ENCODE data around the gene TESK2. TPM values are rescaled to one million over a fixed set of nuclear protein-coding genes. Genes with fewer than 3 reads are reported as not detected.

TESK2 gene
- total and polyA plus RNA-seq, 2 of the 13 experiments (the other 11 are each of a cell fraction or from before 2014, with no cell fraction given) = 5.5 to 9.6 TPM

DNA sequence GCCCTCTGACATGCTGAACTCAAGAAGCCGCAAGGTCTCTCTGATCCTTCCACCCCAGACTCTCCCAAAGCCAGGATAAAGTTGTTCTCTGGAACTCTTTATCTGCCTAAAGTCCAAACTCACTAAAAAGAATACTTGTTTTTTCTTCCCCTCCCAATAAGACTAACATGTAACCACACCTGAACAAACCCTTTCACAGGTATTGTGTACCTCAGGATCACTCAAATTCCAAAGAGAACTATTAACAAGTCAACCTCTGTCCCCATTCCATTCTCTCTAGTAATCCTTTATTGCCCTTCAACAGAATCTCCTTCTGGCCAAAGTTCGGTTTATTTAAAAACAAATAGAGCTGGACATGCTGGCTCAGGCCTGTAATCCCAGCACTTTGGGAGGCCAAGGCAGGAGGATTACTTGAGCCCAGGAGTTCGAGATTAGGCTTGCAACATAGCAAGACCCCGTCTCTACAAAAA, 155.1 kb downstream of the TESK2 start (continued):
- TF ChIP-seq, protein P1, sequence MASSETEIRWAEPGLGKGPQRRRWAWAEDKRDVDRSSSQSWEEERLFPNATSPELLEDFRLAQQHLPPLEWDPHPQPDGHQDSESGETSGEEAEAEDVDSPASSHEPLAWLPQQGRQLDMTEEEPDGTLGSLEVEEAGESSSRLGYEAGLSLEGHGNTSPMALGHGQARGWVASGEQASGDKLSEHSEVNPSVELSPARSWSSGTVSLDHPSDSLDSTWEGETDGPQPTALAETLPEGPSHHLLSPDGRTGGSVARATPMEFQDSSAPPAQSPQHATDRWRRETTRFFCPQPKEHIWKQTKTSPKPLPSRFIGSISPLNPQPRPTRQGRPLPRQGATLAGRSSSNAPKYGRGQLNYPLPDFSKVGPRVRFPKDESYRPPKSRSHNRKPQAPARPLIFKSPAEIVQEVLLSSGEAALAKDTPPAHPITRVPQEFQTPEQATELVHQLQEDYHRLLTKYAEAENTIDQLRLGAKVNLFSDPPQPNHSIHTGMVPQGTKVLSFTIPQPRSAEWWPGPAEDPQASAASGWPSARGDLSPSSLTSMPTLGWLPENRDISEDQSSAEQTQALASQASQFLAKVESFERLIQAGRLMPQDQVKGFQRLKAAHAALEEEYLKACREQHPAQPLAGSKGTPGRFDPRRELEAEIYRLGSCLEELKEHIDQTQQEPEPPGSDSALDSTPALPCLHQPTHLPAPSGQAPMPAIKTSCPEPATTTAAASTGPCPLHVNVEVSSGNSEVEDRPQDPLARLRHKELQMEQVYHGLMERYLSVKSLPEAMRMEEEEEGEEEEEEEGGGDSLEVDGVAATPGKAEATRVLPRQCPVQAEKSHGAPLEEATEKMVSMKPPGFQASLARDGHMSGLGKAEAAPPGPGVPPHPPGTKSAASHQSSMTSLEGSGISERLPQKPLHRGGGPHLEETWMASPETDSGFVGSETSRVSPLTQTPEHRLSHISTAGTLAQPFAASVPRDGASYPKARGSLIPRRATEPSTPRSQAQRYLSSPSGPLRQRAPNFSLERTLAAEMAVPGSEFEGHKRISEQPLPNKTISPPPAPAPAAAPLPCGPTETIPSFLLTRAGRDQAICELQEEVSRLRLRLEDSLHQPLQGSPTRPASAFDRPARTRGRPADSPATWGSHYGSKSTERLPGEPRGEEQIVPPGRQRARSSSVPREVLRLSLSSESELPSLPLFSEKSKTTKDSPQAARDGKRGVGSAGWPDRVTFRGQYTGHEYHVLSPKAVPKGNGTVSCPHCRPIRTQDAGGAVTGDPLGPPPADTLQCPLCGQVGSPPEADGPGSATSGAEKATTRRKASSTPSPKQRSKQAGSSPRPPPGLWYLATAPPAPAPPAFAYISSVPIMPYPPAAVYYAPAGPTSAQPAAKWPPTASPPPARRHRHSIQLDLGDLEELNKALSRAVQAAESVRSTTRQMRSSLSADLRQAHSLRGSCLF (CRISPR knock-in tag; IDR thresholded peaks at IDR 0.05; ENCODE audit: borderline replicate concordance) = no peak
- TF ChIP-seq HMG20A (CRISPR knock-in tag; IDR thresholded peaks at IDR 0.05; ENCODE audit: borderline replicate concordance) (peak; percentile 35; the same call in 1 of the 2 replicates), ZNF792 (CRISPR knock-in tag; IDR thresholded peaks at IDR 0.05) (peak; percentile 63), NFYC (CRISPR knock-in tag; IDR thresholded peaks at IDR 0.05) (no peak), IKZF4 (CRISPR knock-in tag; IDR thresholded peaks at IDR 0.05; ENCODE audit: borderline replicate concordance, low read depth, not compliant biosample characterization) (no peak), ZNF770 (CRISPR knock-in tag; IDR thresholded peaks at IDR 0.05) (peak; percentile 99), ZNF83 (CRISPR knock-in tag; IDR thresholded peaks at IDR 0.05; ENCODE audit: borderline replicate concordance) (no peak), RARA (CRISPR knock-in tag; IDR thresholded peaks at IDR 0.05) (peak; percentile 54), HNF4G (IDR thresholded peaks at IDR 0.05; ENCODE audit: borderline replicate concordance, low read depth, low read length) (peak; percentile 72), HNF4G (CRISPR knock-in tag; IDR thresholded peaks at IDR 0.05; ENCODE audit: borderline replicate concordance, low read depth) (peak; percentile 52; the same call in 1 of the 2 replicates), ZNF710 (CRISPR knock-in tag; IDR thresholded peaks at IDR 0.05; ENCODE audit: borderline replicate concordance) (peak; percentile 67; the same call in 1 of the 2 replicates), NR2F6 (IDR thresholded peaks at IDR 0.05) (peak; percentile 52), NR2F6 (CRISPR knock-in tag; IDR thresholded peaks at IDR 0.05) (peak; percentile 43), TBX2 (CRISPR knock-in tag; IDR thresholded peaks at IDR 0.05; ENCODE audit: borderline replicate concordance) (peak; percentile 60; the same call in 1 of the 2 replicates), PREB (CRISPR knock-in tag; IDR thresholded peaks at IDR 0.05) (no peak), ZNF543 (CRISPR knock-in tag; IDR thresholded peaks at IDR 0.05) (peak; percentile 45; the same call in 1 of the 2 replicates), KDM3A (CRISPR knock-in tag; IDR thresholded peaks at IDR 0.05; ENCODE audit: low read depth) (no peak), FOXA3 (CRISPR knock-in tag; IDR thresholded peaks at IDR 0.05) (peak; percentile 68), LCORL (IDR thresholded peaks at IDR 0.05) (peak; percentile 32; the same call in 1 of the 2 replicates), LCORL (CRISPR knock-in tag; IDR thresholded peaks at IDR 0.05) (peak; percentile 79; the same call in 1 of the 2 replicates), TARDBP (CRISPR knock-in tag; IDR thresholded peaks at IDR 0.05) (peak; percentile 36; the same call in 1 of the 2 replicates), ZNF430 (CRISPR knock-in tag; IDR thresholded peaks at IDR 0.05) (0 out of 2 replicates have a peak, but pooled peaks have one; percentile 34)
